ENCODE data around the gene PAH.
A peak's percentile ranks its signal among the peaks of the same experiment; 100 is the strongest.

PAH gene

DNA sequence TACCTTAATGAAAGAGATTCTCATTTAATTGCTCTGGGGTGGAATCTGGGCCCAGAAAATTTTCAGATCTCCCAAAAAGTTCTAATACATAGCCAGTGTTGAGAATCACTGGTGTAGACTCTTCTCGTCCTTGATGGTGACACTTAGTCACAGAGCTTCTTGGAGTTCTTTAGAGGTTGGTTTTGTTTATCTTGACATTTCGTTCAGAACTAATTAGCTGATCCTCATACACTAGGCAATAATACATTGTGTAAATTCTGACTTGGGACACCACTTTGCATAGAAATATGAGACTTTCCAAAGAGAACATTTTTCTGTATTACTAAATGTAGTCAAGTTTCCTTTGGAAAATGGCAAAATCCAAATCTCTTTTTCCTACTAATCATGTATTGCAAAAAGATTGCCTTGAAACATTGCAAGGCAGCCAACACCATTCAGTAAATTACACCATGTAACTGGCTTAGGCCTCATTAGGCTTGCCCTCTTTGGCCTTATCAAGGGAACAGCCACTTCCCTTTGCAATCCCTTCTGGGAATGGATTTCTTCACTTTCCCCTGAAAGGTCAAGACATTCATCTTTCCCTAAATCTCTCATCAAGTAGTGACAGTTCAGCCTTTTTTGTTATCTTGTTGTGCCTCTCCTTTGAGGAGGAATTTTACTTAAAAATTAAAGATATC lies 102.2 kb downstream of the PAH start:
- DNase-seq = no peak

- DNase-seq = no peak
Measured at GRCh38 chr12:102812344-102812743, 104.7 kb downstream of the PAH start.

DNA sequence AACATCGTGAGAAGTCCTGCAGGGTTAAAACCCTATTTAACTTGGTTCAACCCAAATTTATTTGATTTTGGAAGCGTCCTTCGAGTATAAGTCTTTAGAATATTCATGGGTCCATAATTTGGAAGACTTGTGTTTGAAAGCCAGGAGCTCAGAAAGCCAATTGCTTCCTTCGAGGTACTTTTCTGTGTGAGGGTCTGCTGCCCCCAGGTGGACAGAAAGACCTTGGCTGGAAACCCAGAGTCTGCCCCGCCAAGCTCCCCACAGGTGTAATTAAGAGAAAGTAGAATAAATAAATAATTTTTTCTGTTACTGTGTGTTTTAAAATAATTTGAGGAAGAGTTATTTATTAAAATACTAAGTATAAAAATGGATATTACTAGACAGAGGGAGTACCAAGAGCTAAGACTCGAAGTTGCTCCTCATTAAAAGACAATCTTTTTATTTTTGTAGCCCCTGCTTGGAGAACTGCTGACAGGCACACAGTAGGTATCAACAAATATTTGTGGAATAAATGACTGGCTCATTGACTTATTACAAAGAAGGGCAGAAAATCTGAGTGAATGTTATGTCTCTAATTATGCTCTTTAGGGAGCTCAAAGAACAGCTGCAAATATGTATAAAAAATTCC lies 105.8 kb downstream of the PAH start:
- DNase-seq = peak in 1 of 2 experiments; percentile 45

- DNase-seq = no peak
Measured at GRCh38 chr12:102808412-102808811, 108.6 kb downstream of the PAH start.

GRCh38 chr12:102806592-102806991 lies 110.5 kb downstream of the PAH start:
- no peak for DNase-seq

GRCh38 chr12:102806110-102806509 lies 110.9 kb downstream of the PAH start:
- DNase-seq = no peak

GRCh38 chr12:102800565-102800964 lies 116.5 kb downstream of the PAH start:
- no peak for DNase-seq

DNA sequence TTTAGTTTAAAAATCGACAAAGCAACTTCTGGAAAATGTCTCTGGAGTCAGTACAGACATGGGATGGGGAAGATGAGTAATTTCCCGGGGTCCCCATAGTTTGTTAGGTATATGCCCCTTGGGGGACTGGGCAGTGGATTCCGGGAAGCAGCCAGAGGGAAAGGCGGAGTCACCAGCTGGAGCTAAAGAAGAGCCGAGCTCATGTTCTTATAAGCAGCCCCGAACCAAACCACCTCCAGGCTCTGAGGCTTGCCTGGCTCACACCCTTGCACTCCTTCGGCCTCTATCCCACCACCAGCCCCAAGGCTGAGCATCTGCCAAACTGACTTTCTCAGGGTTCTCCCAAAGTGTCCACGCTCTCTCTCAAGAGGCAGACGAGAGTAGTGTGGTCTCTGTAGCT lies 117.8 kb downstream of the PAH start:
- DNase-seq = no peak

DNA sequence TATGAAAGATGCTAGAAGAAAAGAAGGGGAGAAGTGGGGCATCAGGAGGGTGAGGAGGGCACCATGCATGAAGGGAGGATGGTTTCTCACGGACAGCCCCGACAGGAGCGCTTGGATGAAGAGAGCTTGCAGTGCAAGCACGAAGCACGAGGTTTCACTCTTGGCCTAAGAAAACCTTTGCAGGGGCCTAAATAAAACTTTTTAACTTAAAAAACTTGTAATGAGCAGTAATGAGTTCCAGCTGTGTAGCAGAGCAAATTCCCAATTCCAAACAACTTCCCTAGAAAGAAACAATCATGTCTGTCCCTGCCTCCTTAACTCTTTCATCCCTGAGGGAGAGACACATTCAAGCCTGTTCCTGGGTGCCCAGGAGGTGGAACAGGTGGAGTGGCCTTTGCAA lies 119.5 kb downstream of the PAH start:
- no peak for DNase-seq

GRCh38 chr12:102793921-102794320 lies 123.1 kb downstream of the PAH start:
- DNase-seq = no peak

Data from NCI-H524 (cell line).